DND-41 (cell line): Measurements from ENCODE around the gene BIRC2.

Source experiments
- ATAC-seq: fragments of 200-7000 bp; cut with Tn5 transposase; 3 replicates; pipeline ENCODE4 v1.9.1; 2021; ENCODE audit warnings: low read depth; ENCODE audit not compliant: insufficient read depth
- DNase-seq: peaks from one replicate; pipeline ENCODE4 v3.0.0-alpha.2; 2020
- H2AFZ ChIP-seq: 2 replicates; pipeline ENCODE4 v1.6.0; 2012; ENCODE audit warnings: low read depth, low read length
- H3K27ac ChIP-seq: 2 replicates; pipeline ENCODE4 v1.5.1; 2012; ENCODE audit warnings: low read length, inconsistent platforms
- H3K27me3 ChIP-seq: fragments of 200-600 bp; sonication (generic); 2 replicates; pipeline ENCODE4 v1.6.0; 2012; ENCODE audit warnings: low read length, mild to moderate bottlenecking, inconsistent platforms; ENCODE audit not compliant: insufficient read depth, poor library complexity
- H3K36me3 ChIP-seq: 2 replicates; pipeline ENCODE4 v1.5.1; 2012; ENCODE audit warnings: low read length, inconsistent platforms; ENCODE audit not compliant: insufficient read depth
- H3K4me1 ChIP-seq: 2 replicates; pipeline ENCODE4 v1.5.1; 2012; ENCODE audit warnings: mild to moderate bottlenecking, low read length; ENCODE audit not compliant: insufficient read depth
- H3K4me2 ChIP-seq: 2 replicates; pipeline ENCODE4 v1.6.0; 2012; ENCODE audit warnings: mild to moderate bottlenecking, moderate library complexity, low read length, inconsistent platforms; ENCODE audit not compliant: insufficient read depth
- H3K4me3 ChIP-seq, 2 experiments: fragments of 200-600 bp in 1 of 2; shearing (Covaris generic) in 1 of 2; 2 replicates each; pipeline ENCODE4 v1.5.1; 2012 to 2016; ENCODE audit warnings: inconsistent platforms in 2 of 2, low read length in 2 of 2, mild to moderate bottlenecking in 2 of 2, low read depth in 1 of 2, moderate library complexity in 1 of 2
- H3K79me2 ChIP-seq: 2 replicates; pipeline ENCODE4 v1.6.0; 2012; ENCODE audit warnings: low read length, inconsistent platforms; ENCODE audit not compliant: insufficient read depth
- H3K9ac ChIP-seq: 2 replicates; pipeline ENCODE4 v1.6.0; 2012; ENCODE audit warnings: low read depth, mild to moderate bottlenecking, inconsistent platforms, low read length, moderate library complexity
- H3K9me3 ChIP-seq: 2 replicates; pipeline ENCODE4 v1.5.1; 2012; ENCODE audit warnings: low read length, moderate library complexity, mild to moderate bottlenecking, inconsistent platforms; ENCODE audit not compliant: insufficient read depth, severe bottlenecking
- H4K20me1 ChIP-seq: 2 replicates; pipeline ENCODE4 v1.6.0; 2012; ENCODE audit warnings: low read length; ENCODE audit not compliant: insufficient read depth
- EZH2 ChIP-seq: IDR thresholded peaks from 3 replicates; pipeline ENCODE4 v1.6.1; 2012; ENCODE audit warnings: borderline replicate concordance, low read depth, mild to moderate bottlenecking, moderate library complexity, low read length, inconsistent platforms; ENCODE audit not compliant: severe bottlenecking
- TF ChIP-seq, protein P1 (sequence below): IDR thresholded peaks from 2 replicates; pipeline ENCODE4 v1.5.1; 2012; ENCODE audit warnings: borderline replicate concordance, low read length, moderate library complexity, mild to moderate bottlenecking; ENCODE audit not compliant: poor library complexity, severe bottlenecking; ENCODE audit errors: extremely low read depth

BIRC2 gene

DNA sequence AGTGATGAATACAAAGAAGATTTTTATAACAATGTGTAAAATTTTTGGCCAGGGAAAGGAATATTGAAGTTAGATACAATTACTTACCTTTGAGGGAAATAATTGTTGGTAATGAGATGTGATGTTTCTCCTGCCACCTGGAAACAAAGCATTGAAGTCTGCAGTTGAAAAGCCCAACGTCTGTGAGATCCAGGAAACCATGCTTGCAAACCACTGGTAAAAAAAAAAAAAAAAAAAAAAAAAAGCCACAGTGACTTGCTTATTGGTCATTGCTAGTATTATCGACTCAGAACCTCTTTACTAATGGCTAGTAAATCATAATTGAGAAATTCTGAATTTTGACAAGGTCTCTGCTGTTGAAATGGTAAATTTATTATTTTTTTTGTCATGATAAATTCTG lies 24.5 kb upstream of the BIRC2 start:
- H3K27ac ChIP-seq, result peak overlapping the region; percentile 74
- no peaks in the 10 kb centered on the region for H3K79me2 ChIP-seq
- DNase-seq, result peak; percentile 56

DNA sequence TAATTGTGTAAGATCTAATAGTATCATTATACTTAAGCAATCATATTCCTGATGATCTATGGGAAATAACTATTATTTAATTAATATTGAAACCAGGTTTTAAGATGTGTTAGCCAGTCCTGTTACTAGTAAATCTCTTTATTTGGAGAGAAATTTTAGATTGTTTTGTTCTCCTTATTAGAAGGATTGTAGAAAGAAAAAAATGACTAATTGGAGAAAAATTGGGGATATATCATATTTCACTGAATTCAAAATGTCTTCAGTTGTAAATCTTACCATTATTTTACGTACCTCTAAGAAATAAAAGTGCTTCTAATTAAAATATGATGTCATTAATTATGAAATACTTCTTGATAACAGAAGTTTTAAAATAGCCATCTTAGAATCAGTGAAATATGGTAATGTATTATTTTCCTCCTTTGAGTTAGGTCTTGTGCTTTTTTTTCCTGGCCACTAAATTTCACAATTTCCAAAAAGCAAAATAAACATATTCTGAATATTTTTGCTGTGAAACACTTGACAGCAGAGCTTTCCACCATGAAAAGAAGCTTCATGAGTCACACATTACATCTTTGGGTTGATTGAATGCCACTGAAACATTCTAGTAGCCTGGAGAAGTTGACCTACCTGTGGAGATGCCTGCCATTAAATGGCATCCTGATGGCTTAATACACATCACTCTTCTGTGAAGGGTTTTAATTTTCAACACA lies 23.3 kb upstream of the BIRC2 start:
- H4K20me1 ChIP-seq, result no peaks in the 10 kb centered on the region
- H3K79me2 ChIP-seq, result no peaks in the 10 kb centered on the region
- H3K9me3 ChIP-seq, result no peaks in the 10 kb centered on the region
- H3K27me3 ChIP-seq, result no peaks in the 10 kb centered on the region
- ATAC-seq (no peak), DNase-seq (no peak)
- no peak overlapping the region for H3K9ac ChIP-seq
- H2AFZ ChIP-seq, result no peak overlapping the region
- no peak overlapping the region for H3K4me3 ChIP-seq
- peaks cover 46% of the 10 kb centered on the region for H3K4me1 ChIP-seq
- no peak overlapping the region for H3K27ac ChIP-seq
- H3K4me2 ChIP-seq, result no peak overlapping the region
- H3K36me3 ChIP-seq, result no peaks in the 10 kb centered on the region
- TF ChIP-seq EZH2, result no peak
- TF ChIP-seq, protein P1, sequence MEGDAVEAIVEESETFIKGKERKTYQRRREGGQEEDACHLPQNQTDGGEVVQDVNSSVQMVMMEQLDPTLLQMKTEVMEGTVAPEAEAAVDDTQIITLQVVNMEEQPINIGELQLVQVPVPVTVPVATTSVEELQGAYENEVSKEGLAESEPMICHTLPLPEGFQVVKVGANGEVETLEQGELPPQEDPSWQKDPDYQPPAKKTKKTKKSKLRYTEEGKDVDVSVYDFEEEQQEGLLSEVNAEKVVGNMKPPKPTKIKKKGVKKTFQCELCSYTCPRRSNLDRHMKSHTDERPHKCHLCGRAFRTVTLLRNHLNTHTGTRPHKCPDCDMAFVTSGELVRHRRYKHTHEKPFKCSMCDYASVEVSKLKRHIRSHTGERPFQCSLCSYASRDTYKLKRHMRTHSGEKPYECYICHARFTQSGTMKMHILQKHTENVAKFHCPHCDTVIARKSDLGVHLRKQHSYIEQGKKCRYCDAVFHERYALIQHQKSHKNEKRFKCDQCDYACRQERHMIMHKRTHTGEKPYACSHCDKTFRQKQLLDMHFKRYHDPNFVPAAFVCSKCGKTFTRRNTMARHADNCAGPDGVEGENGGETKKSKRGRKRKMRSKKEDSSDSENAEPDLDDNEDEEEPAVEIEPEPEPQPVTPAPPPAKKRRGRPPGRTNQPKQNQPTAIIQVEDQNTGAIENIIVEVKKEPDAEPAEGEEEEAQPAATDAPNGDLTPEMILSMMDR, result no peak

More for the DNA sequence above, 24.5 kb upstream of the BIRC2 start:
- no peaks in the 10 kb centered on the region for H3K27me3 ChIP-seq
- H3K4me2 ChIP-seq, result peak overlapping the region; percentile 38; the same call in 1 of the 2 replicates
- TF ChIP-seq, protein P1, result no peak
- TF ChIP-seq EZH2, result no peak
- no peaks in the 10 kb centered on the region for H3K36me3 ChIP-seq
- H3K4me3 ChIP-seq, result peak overlapping the region in 1 of 2 experiments; percentile 19; a peak in 1 of 4 replicates
- H3K4me1 ChIP-seq, result peaks cover 57% of the 10 kb centered on the region
- ATAC-seq, result peak; percentile 72
- no peaks in the 10 kb centered on the region for H3K9me3 ChIP-seq
- no peaks in the 10 kb centered on the region for H4K20me1 ChIP-seq
- H2AFZ ChIP-seq, result 0 out of 2 replicates have a peak overlapping the region, but pooled peaks have one; percentile 30
- peak overlapping the region; percentile 31 for H3K9ac ChIP-seq

DNA sequence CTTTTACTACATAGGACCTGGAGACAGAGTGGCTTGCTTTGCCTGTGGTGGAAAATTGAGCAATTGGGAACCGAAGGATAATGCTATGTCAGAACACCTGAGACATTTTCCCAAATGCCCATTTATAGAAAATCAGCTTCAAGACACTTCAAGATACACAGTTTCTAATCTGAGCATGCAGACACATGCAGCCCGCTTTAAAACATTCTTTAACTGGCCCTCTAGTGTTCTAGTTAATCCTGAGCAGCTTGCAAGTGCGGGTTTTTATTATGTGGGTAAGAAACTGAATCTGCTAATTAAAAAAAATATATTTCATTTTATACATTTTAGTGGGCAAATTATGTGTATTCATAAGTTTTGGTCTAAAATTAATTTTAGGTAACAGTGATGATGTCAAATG lies 21.9 kb upstream of the BIRC2 start:
- no peak for ATAC-seq
- Histone ChIP-seq H4K20me1 (no peaks in the 10 kb centered on the region), H2AFZ (no peak overlapping the region), H3K9ac (no peak overlapping the region), H3K27me3 (no peaks in the 10 kb centered on the region), H3K27ac (no peak overlapping the region), H3K9me3 (no peaks in the 10 kb centered on the region), H3K79me2 (no peaks in the 10 kb centered on the region), H3K4me3 (no peak overlapping the region), H3K4me1 (peaks cover 35% of the 10 kb centered on the region), H3K4me2 (no peak overlapping the region), H3K36me3 (no peaks in the 10 kb centered on the region; the same call in 1 of the 2 replicates)
- DNase-seq, result no peak
- TF ChIP-seq, protein P1, result peak; percentile 14
- TF ChIP-seq EZH2, result no peak
